ENCODE measurements around the gene FSIP1.

Gene FSIP1

GRCh38 chr15:39729500-39729899 is 53.1 kb downstream of the FSIP1 start:
- in situ Hi-C loops (cut with HindIII; ENCODE audit: low sequenced_read_pairs), result no loop called here

DNA sequence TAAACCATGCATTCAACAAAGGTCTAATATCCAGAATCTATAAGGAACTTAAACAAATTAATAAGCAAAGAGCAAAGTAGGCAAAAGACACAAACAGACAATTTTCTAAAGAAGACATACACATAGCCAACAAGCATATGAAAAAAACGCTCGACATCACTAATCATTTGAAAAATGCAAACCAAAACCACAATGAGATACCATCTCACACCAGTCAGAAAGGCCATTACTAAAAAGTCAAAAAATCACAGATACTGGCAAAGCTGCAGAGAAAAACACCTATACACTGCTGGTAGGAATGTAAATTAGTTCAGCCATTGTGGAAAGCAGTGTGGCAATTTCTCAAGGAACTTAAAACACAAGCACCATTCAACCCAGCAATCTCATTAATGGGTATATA is 53.8 kb downstream of the FSIP1 start:
- in situ Hi-C loops (cut with HindIII; ENCODE audit: low sequenced_read_pairs), result no loop called here

GRCh38 chr15:39721893-39722292 is 60.7 kb downstream of the FSIP1 start:
- in situ Hi-C loops (cut with HindIII; ENCODE audit: low sequenced_read_pairs), result no loop called here

- in situ Hi-C loops (cut with HindIII; ENCODE audit: low sequenced_read_pairs), result no loop called here
These were observed 61.7 kb downstream of the FSIP1 start for GRCh38 chr15:39720621-39721611.

DNA sequence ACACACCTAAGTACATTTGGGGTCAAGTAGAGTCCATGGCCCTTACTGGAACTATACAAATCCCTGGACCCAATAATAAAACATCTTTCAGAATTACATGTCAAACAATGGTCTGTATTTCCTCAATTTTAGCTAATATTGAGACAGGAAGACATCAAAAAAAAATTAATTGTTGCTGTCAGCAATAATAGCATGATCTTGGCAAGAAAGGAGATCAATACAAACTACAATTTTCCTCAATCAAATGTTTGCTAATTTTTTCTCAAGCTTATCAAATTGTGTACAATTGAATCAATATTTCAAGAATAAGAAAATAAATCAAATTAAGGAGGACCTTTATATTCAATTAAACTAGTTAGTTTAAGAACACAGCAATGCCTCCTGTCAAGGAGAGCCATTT is 62.6 kb downstream of the FSIP1 start:
- in situ Hi-C loops (cut with HindIII; ENCODE audit: low sequenced_read_pairs), result no loop called here

DNA sequence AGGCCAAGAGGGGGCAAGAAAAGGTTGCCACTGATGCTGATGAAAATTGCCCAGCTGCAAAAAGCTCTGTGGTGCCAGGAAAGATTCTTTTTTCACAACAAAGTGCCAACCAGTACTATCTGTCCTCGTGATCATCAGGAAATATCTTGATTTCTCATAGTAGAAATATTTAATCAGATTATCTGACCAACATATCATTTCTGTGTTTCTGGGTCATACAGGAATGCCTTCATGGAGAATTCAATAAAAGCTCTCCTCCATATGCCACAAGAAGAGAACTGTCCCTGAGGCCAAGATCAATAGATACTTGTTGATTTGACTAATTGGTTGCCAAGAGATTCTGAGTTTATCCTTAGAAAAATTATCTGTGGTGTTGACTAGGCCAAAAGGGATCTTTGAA is 63.5 kb downstream of the FSIP1 start:
- in situ Hi-C loops (cut with HindIII; ENCODE audit: low sequenced_read_pairs), result no loop called here

- in situ Hi-C loops (cut with HindIII; ENCODE audit: low sequenced_read_pairs), result no loop called here
These were observed 65.5 kb downstream of the FSIP1 start for GRCh38 chr15:39717134-39717533.

DNA sequence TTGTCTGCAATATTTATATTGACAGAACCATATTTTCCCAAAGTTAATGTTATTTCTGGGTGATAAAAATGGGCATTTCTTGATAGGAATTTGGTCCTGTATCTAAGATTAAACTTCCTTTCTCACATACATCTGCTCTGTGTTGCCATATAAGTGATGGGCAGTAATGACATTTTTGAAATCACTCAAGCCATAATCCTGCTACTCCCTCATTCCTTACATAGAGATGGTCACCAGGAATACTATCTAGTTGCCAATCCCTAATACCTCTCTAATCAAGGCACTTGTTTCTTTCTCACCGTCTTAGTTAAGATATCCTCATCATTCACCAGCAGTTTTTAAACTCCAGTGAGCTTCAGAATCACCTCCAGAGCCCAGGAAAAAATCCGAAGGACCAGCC is 68.4 kb downstream of the FSIP1 start:
- in situ Hi-C loops (cut with HindIII; ENCODE audit: low sequenced_read_pairs), result no loop called here

DNA sequence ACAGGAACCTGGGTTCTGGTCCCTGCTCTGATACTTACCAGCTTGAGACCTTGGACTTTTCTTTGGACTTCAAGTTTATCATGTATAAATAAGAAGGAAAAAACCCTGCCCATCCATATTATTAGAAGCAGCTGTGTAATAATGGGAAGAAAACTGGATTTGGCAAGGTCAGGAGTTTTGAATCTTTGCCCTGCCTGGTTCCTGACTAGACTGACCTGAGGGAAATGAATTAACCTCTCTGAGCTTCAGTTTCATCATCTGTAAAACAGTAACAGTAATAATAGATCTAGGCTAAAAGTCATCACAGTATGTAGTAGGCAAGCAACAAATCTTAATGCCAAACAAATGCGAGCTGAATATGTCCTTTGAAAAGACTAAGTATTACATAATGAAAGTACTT is 68.8 kb downstream of the FSIP1 start:
- in situ Hi-C loops (cut with HindIII; ENCODE audit: low sequenced_read_pairs), result no loop called here

DNA sequence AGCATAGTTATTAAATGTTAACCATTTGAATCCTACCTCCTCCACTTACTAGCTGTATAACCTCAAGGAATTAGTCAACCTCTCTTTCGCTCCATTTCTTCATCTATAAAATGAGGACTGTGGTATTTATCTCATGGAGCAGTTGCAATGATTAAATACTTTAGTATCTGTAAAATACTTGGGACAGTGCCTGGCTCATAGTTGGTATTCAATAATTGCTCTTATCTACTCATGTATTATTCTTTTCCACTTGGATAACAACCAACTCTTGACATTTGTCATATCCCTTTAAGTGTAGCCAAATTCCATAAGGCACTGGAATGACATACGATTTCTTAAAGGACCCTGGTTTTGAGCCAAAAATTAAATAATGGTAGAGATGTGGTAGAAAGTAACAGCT is 72.0 kb downstream of the FSIP1 start:
- in situ Hi-C loops (cut with HindIII; ENCODE audit: low sequenced_read_pairs), result no loop called here

- in situ Hi-C loops (cut with HindIII; ENCODE audit: low sequenced_read_pairs), result no loop called here
These were observed 72.7 kb downstream of the FSIP1 start for GRCh38 chr15:39709941-39710340.

DNA sequence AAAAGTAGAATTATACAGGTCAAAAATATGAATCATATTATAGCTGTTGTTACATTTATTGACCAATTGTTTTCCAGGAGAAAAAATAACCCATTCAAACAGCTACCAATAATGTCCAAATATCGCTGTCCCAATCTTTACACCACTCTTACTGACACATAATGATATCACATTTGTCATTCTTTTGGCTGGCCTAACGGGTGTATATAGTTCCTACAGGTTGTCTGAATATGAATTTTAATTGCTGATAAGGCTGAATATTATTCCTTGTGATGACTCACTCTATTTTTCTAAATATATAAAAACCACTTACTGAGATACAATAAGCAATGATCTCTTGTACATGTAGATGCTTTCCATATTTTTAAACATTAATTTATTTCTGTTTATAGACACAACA is 76.4 kb downstream of the FSIP1 start:
- in situ Hi-C loops (cut with HindIII; ENCODE audit: low sequenced_read_pairs), result no loop called here

- in situ Hi-C loops (cut with HindIII; ENCODE audit: low sequenced_read_pairs), result no loop called here
These were observed 78.0 kb downstream of the FSIP1 start for GRCh38 chr15:39704689-39705088.

DNA sequence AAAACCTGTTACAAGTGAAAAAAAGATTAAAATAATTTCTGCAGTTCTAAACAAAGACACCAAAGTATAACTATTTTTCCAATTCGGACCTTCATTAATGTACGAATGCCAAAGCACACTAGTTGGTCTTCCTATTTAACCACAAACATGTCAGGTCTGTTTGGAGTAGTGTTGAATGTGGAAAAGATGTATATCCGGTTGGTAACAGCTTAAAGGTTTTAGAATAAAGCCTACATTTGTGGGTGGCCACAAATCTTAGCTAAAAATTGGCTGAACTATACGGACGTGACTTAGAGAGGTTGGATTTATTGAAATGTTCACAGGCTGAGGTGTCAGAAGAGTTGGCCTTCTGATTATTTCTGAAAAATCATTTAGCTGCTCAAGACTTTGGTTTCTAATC is 78.4 kb downstream of the FSIP1 start:
- in situ Hi-C loops (cut with HindIII; ENCODE audit: low sequenced_read_pairs), result no loop called here

DNA sequence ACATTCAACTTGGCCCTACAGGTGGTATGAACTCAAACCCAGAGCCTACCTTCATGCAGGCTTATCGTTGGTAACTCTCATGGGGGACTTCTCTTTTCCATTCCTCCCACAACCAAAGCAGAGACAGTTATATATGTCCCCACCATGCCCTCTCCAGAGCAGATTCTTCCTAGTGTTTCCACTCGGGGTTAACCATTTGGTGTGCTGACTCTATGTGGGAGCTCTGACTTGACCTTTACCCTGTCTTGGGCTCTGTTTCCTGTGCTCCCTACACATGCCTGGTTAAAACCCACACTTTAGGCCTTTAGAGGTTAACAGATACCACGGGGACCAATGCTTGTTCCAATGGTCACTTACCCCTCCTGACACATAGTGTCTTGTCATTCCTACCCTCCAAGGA is 80.7 kb downstream of the FSIP1 start:
- in situ Hi-C loops (cut with HindIII; ENCODE audit: low sequenced_read_pairs), result no loop called here

DNA sequence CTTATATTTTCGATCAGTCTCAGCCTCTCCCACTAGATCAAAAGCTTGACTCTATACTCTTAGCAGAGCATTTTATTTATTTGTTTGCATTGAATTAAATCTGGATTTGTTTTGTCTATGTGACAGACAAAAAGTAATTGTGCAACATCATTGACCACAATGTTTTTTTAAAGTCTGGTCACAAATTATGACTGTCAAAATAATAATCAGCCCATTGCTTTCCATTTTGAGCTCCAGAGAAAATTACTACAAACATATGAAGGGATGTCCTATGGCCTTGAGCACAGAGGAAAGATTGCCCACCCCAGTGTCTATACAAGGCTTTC is 82.3 kb downstream of the FSIP1 start:
- in situ Hi-C loops (cut with HindIII; ENCODE audit: low sequenced_read_pairs), result no loop called here

GRCh38 chr15:39699516-39700374 is 82.9 kb downstream of the FSIP1 start:
- in situ Hi-C loops (cut with HindIII; ENCODE audit: low sequenced_read_pairs), result no loop called here

GRCh38 chr15:39698444-39699390 is 83.9 kb downstream of the FSIP1 start:
- in situ Hi-C loops (cut with HindIII; ENCODE audit: low sequenced_read_pairs), result no loop called here

- in situ Hi-C loops (cut with HindIII; ENCODE audit: low sequenced_read_pairs), result no loop called here
These were observed 85.1 kb downstream of the FSIP1 start for GRCh38 chr15:39697509-39697908.

- in situ Hi-C loops (cut with HindIII; ENCODE audit: low sequenced_read_pairs), result no loop called here
These were observed 86.8 kb downstream of the FSIP1 start for GRCh38 chr15:39695793-39696192.

Data from DLD1 (cell line).